GM12878 (cell line): Measurements from ENCODE around the gene B3GALT4. TPM values are rescaled to one million over a fixed set of nuclear protein-coding genes. Genes with fewer than 3 reads are reported as not detected.

Experiments used
- ATAC-seq: fragments of 200-7000 bp; cut with Tn5 transposase; 3 replicates; pipeline ENCODE4 v1.9.1; 2020; ENCODE audit warnings: mild to moderate bottlenecking, moderate library complexity
- BruUV-seq: library from RNA; stranded (reverse); fragments of 400-500 nt; replicated peaks from 2 replicates; lab custom pipeline; 2021; lab: Mats Ljungman, UMichigan
- CTCF ChIA-PET: fragments of 300-600 bp; sonication (Branson Sonifier 250); formaldehyde crosslinking; extraction: SDS; loops from one replicate; lab custom pipeline; 2021; ENCODE audit warnings: inconsistent platforms; lab: Yijun Ruan, JAX
- POLR2A ChIA-PET: fragments of 350-600 bp; formaldehyde crosslinking; extraction: SDS; loops from one replicate; lab custom pipeline; 2021; ENCODE audit warnings: inconsistent platforms; lab: Charles Lee
- RAD21 ChIA-PET: fragments of 300-600 bp; sonication (Branson Sonifier 250); formaldehyde crosslinking; loops from one replicate; lab custom pipeline; 2023; ENCODE audit warnings: antibody characterized with exemption; ENCODE audit not compliant: unreplicated experiment; lab: Charles Lee
- SMC1A ChIA-PET: fragments of 300-600 bp; sonication (Branson Sonifier 250); formaldehyde crosslinking; loops from one replicate; lab custom pipeline; 2023; ENCODE audit not compliant: unreplicated experiment, uncharacterized antibody; lab: Charles Lee
- DNase-seq: peaks from one replicate; pipeline ENCODE4 v3.0.0-alpha.2; 2011; ENCODE audit warnings: low read depth, low spot score
- FAIRE-seq: peaks from 3 replicates; lab custom pipeline; 2011; peaks lifted over from hg19 to GRCh38; lab: Jason Lieb, UNC
- H2AFZ ChIP-seq: 2 replicates; pipeline ENCODE4 v1.6.0; 2011; ENCODE audit warnings: low read depth, low read length, control low read depth; ENCODE audit not compliant: control insufficient read depth
- H3K27ac ChIP-seq: 2 replicates; pipeline ENCODE4 v1.5.1; 2011; ENCODE audit warnings: control low read depth; ENCODE audit not compliant: control insufficient read depth, insufficient read depth
- H3K27me3 ChIP-seq, 2 experiments: replicated peaks in 1 of 2; 2 replicates each; pipeline versions ENCODE4 v1.6.0 to v1.6.1; 2011; ENCODE audit warnings: low read length in 1 of 2; ENCODE audit not compliant: control insufficient read depth in 2 of 2, insufficient read depth in 2 of 2
- H3K36me3 ChIP-seq, 2 experiments: 2 replicates each; pipeline ENCODE4 v1.5.1; 2011; ENCODE audit warnings: low read length in 1 of 2; ENCODE audit not compliant: control insufficient read depth in 2 of 2, insufficient read depth in 2 of 2
- H3K4me1 ChIP-seq: 2 replicates; pipeline ENCODE4 v1.6.1; 2011; ENCODE audit warnings: mild to moderate bottlenecking, low read length, moderate library complexity, mixed read lengths; ENCODE audit not compliant: control insufficient read depth, insufficient read depth
- H3K4me2 ChIP-seq: 2 replicates; pipeline ENCODE4 v1.6.0; 2011; ENCODE audit warnings: control low read depth; ENCODE audit not compliant: control insufficient read depth, insufficient read depth
- H3K4me3 ChIP-seq: fragments of 200-600 bp; sonication (generic); 2 replicates; pipeline ENCODE4 v1.5.1; 2016
- H3K79me2 ChIP-seq: 2 replicates; pipeline ENCODE4 v1.6.0; 2011; ENCODE audit warnings: low read length; ENCODE audit not compliant: control insufficient read depth, insufficient read depth
- H3K9ac ChIP-seq: 2 replicates; pipeline ENCODE4 v1.8.0; 2011; ENCODE audit warnings: low read length, control low read depth, mixed read lengths; ENCODE audit not compliant: control insufficient read depth, insufficient read depth
- H3K9me3 ChIP-seq: replicated peaks from 3 replicates; pipeline ENCODE4 v1.5.1; 2011; ENCODE audit warnings: mild to moderate bottlenecking, low read length; ENCODE audit not compliant: control insufficient read depth, insufficient read depth
- H4K20me1 ChIP-seq: 2 replicates; pipeline ENCODE4 v1.6.0; 2011; ENCODE audit not compliant: control insufficient read depth, insufficient read depth
- BHLHE40 ChIP-seq, 2 experiments: fragments of 450-650 bp in 1 of 2; IDR thresholded peaks; 2 replicates each; pipeline ENCODE4 v1.6.1; 2011 to 2017; ENCODE audit warnings: low read depth in 2 of 2, borderline replicate concordance in 1 of 2, improper control_type of control experiment in 1 of 2, low read length in 1 of 2, mild to moderate bottlenecking in 1 of 2
- EGR1 ChIP-seq, 2 experiments: IDR thresholded peaks; 1 replicate in 1 of 2; 2 replicates in 1 of 2; pipeline ENCODE4 v1.6.1; 2011 to 2012; ENCODE audit warnings: low read depth in 2 of 2, low read length in 2 of 2, borderline replicate concordance in 1 of 2, mild to moderate bottlenecking in 1 of 2, moderate library complexity in 1 of 2
- IRF5 ChIP-seq: fragments of 450-650 bp; IDR thresholded peaks from 2 replicates; pipeline ENCODE4 v1.6.1; 2017; ENCODE audit warnings: borderline replicate concordance
- LARP7 ChIP-seq: fragments of 450-650 bp; IDR thresholded peaks from 2 replicates; pipeline ENCODE4 v1.6.1; 2017; ENCODE audit warnings: mild to moderate bottlenecking
- POLR2A ChIP-seq: IDR thresholded peaks from 2 replicates; pipeline ENCODE4 v1.6.1; 2011; ENCODE audit warnings: low read depth, mild to moderate bottlenecking, low read length
- SIN3A ChIP-seq: IDR thresholded peaks from 2 replicates; pipeline ENCODE4 v1.6.1; 2012; ENCODE audit warnings: low read depth, low read length, improper control_type of control experiment
- SPI1 ChIP-seq: IDR thresholded peaks from 2 replicates; pipeline ENCODE4 v1.6.1; 2011; ENCODE audit warnings: low read depth, mild to moderate bottlenecking, low read length, moderate library complexity, borderline replicate concordance; ENCODE audit not compliant: insufficient read depth
- SRF ChIP-seq, 2 experiments: IDR thresholded peaks; 2 replicates each; pipeline ENCODE4 v1.6.1; 2011; ENCODE audit warnings: low read depth in 2 of 2, low read length in 2 of 2, mild to moderate bottlenecking in 1 of 2, moderate library complexity in 1 of 2
- YBX1 ChIP-seq: fragments of 450-650 bp; IDR thresholded peaks from 2 replicates; pipeline ENCODE4 v1.6.1; 2016; ENCODE audit warnings: antibody characterized with exemption
- WGBS: methylation state at CpG from one replicate; pipeline ENCODE4 v1.1.6; 2016; ENCODE audit warnings: low lambda C conversion rate; ENCODE audit not compliant: insufficient replicate concordance, insufficient coverage; ENCODE audit errors: missing lambda C conversion rate; 5-methylcytosine and 5-hydroxymethylcytosine counted together
- in situ Hi-C: fragments of 300-500 bp; cut with MboI; formaldehyde crosslinking; loops from 9 replicates; pipeline ENCODE4 v1.14.3; 2018; ENCODE audit warnings: mixed read lengths
- intact Hi-C: fragments of 100-400 bp; cut with micrococcal nuclease; formaldehyde crosslinking; loops from one replicate; pipeline ENCODE4 v1.14.2; 2022; ENCODE audit not compliant: unreplicated experiment
- polyA plus RNA-seq, 11 experiments: library from polyadenylated mRNA; depleted of rRNA in 4 of 11; unstranded in 6 of 11; stranded (reverse) in 5 of 11; fragments of >200 nt; fragmentation: Nextera tagmentation in 4 of 11; fragmentation: Illumina TruSeq in 1 of 11; extraction: Ambion mirVana in 4 of 11; extraction: Trizol in 1 of 11; gene quantifications; 1 replicate in 1 of 11; 2 replicates in 10 of 11; pipeline versions ENCODE4 v1.2.1 to v1.2.3, GENCODE V29; 2011 to 2016; ENCODE audit warnings: inconsistent platforms in 2 of 11, missing spikeins in 2 of 11, low read depth in 1 of 11
- total RNA-seq, 4 experiments: library from RNA; depleted of rRNA in 3 of 4; stranded (reverse); fragments of >200 nt in 3 of 4; fragmentation: Illumina TruSeq in 1 of 4; extraction: Trizol in 1 of 4; gene quantifications; 2 replicates each; pipeline versions ENCODE4 v1.2.1 to v1.2.3, GENCODE V29; 2013 to 2021

The B3GALT4 gene
- total and polyA plus RNA-seq, 10 of the 15 experiments (the other 5 are each of a cell fraction or from before 2014, with no cell fraction given), result 0.27 to 8.2 (median 2.6) TPM

GRCh38 chr6:33298773-33299236 is 21.9 kb downstream of the B3GALT4 start, which contains the start of gene RGL2:
Gene RGL2, minus strand, starts transcription at chr6:33298942. Its CDS starts 332 bp downstream, at chr6:33298610.
- FAIRE-seq, result no peak
- in situ Hi-C loops, result no loop called here
- POLR2A ChIA-PET, result interaction anchor here (1.2 to 3.4 kb wide), 8 partner anchors 10 to 127 kb away, joined by 3 to 41 read pairs (median 7); partner anchors contain the start of genes B3GALT4, PFDN6, RING1 and RPS18
- Histone ChIP-seq H3K36me3 (peaks cover 2 to 10% of the 10 kb centered on the region in 2 experiments; a peak in 3 of 4 replicates), H3K4me1 (peaks cover 11% of the 10 kb centered on the region), H3K27me3 (no peaks in the 10 kb centered on the region), H4K20me1 (no peaks in the 10 kb centered on the region), H3K4me2 (peak within 1 kb of the TSS; percentile 93), H3K79me2 (peaks cover 4% of the 10 kb centered on the region; the same call in 1 of the 2 replicates), H3K9ac (peak within 1 kb of the TSS; percentile 82), H2AFZ (peak within 1 kb of the TSS; percentile 68), H3K9me3 (no peaks in the 10 kb centered on the region), H3K27ac (peak within 1 kb of the TSS; percentile 86), H3K4me3 (peak within 1 kb of the TSS; percentile 100)
- intact Hi-C loops, result loop anchor here (1.0 kb wide), 3 partner anchors 10 to 22 kb away; partner anchors contain the start of genes B3GALT4, PFDN6, TAPBP and WDR46
- ATAC-seq, result peak; percentile 58
- WGBS, result 1% methylated on average over 14 of the region's 34 CpGs
- BruUV-seq, result no TSS peak
- RAD21 ChIA-PET, result interaction anchor here (0.9 to 2.0 kb wide), 11 partner anchors 10 to 127 kb away, joined by 3 to 14 read pairs (median 4); partner anchors contain the start of genes B3GALT4, PFDN6, RPS18 and SYNGAP1
- SMC1A ChIA-PET, result interaction anchor here (1.0 to 1.6 kb wide), 4 partner anchors 19 to 46 kb away, joined by 4 to 10 read pairs (median 6); partner anchors contain the start of genes B3GALT4, RPS18, VPS52 and ZBTB22
- TF ChIP-seq SPI1 (peak; percentile 22; the same call in 1 of the 2 replicates), EGR1 (IDR thresholded peaks at IDR 0.05; ENCODE audit: borderline replicate concordance in 1 of 2, low read depth in 2 of 2, low read length in 2 of 2) (peak in 1 of 2 experiments; percentile 44; a peak in 1 of 3 replicates), YBX1 (no peak), SRF (IDR thresholded peaks at IDR 0.05; ENCODE audit: low read depth in 2 of 2, low read length in 2 of 2) (0 out of 4 replicates have a peak, but pooled peaks of 1 of the 2 experiments have one; percentile 7), LARP7 (0 out of 2 replicates have a peak, but pooled peaks have one; percentile 6), BHLHE40 (IDR thresholded peaks at IDR 0.05; ENCODE audit: borderline replicate concordance in 1 of 2, low read depth in 2 of 2, low read length in 1 of 2) (peak in 1 of 2 experiments; percentile 19; a peak in 1 of 4 replicates), POLR2A (peak; percentile 7), IRF5 (no peak), SIN3A (0 out of 2 replicates have a peak, but pooled peaks have one; percentile 27)
- TF ChIP-seq, all 136 proteins: peak for 7
- no peak for DNase-seq
- CTCF ChIA-PET, result interaction anchor here (0.9 to 4.5 kb wide), 11 partner anchors 9 to 127 kb away, joined by 3 to 30 read pairs (median 5); partner anchors contain the start of genes B3GALT4, CUTA, PFDN6 and RPS18
